Caco-2 (cell line): ENCODE data around the gene RAB43. TPM values are rescaled to one million over a fixed set of nuclear protein-coding genes. Genes with fewer than 3 reads are reported as not detected.

Source experiments
- BruUV-seq: library from RNA; stranded (reverse); fragments of 400-500 nt; replicated peaks from 2 replicates; lab custom pipeline; 2021; lab: Mats Ljungman, UMichigan
- CTCF ChIA-PET: fragments of 300-600 bp; sonication (Branson Sonifier 250); formaldehyde crosslinking; loops from one replicate; lab custom pipeline; 2022; ENCODE audit warnings: antibody characterized with exemption; lab: Charles Lee
- POLR2A ChIA-PET: fragments of 300-600 bp; sonication (Branson Sonifier 250); formaldehyde crosslinking; loops from one replicate; lab custom pipeline; 2022; ENCODE audit warnings: antibody characterized with exemption; lab: Charles Lee
- DNase-seq, 2 experiments: peaks; one replicate each; pipeline versions ENCODE4 v3.0.0 to v3.0.0-alpha.2; 2020 to 2022
- H3K27me3 ChIP-seq: replicated peaks from 2 replicates; pipeline ENCODE4 v1.6.0; 2011; ENCODE audit warnings: low read length; ENCODE audit not compliant: control insufficient read depth, insufficient read depth
- H3K36me3 ChIP-seq: 2 replicates; pipeline ENCODE4 v1.5.1; 2011; ENCODE audit warnings: low read length; ENCODE audit not compliant: control insufficient read depth, insufficient read depth
- H3K4me1 ChIP-seq: fragments of 250-450 bp; sonication (Bioruptor Pico); 2 replicates; pipeline ENCODE4 v1.5.1; 2020; ENCODE audit warnings: mild to moderate bottlenecking
- H3K4me3 ChIP-seq: 2 replicates; pipeline ENCODE4 v1.5.1; 2011; ENCODE audit warnings: low read depth, mild to moderate bottlenecking, control low read depth, low read length
- H3K9me3 ChIP-seq: fragments of 250-450 bp; sonication (Bioruptor Pico); 2 replicates; pipeline ENCODE4 v1.5.1; 2020; ENCODE audit warnings: mild to moderate bottlenecking, moderate library complexity
- H3K27ac Mint-ChIP-seq: one replicate; pipeline ENCODE4 v1.8.0; 2022; ENCODE audit warnings: mixed read lengths; ENCODE audit not compliant: unreplicated experiment
- H3K27me3 Mint-ChIP-seq: one replicate; pipeline ENCODE4 v1.8.0; 2022; ENCODE audit warnings: mixed read lengths; ENCODE audit not compliant: insufficient read depth, unreplicated experiment
- H3K36me3 Mint-ChIP-seq: one replicate; pipeline ENCODE4 v1.8.0; 2022; ENCODE audit warnings: mild to moderate bottlenecking, mixed read lengths; ENCODE audit not compliant: insufficient read depth, unreplicated experiment
- H3K4me1 Mint-ChIP-seq: one replicate; pipeline ENCODE4 v1.8.0; 2022; ENCODE audit warnings: low read depth, mixed read lengths; ENCODE audit not compliant: unreplicated experiment
- H3K4me3 Mint-ChIP-seq: one replicate; pipeline ENCODE4 v1.8.0; 2022; ENCODE audit warnings: mild to moderate bottlenecking, moderate library complexity, mixed read lengths; ENCODE audit not compliant: unreplicated experiment
- H3K9me3 Mint-ChIP-seq: one replicate; pipeline ENCODE4 v1.8.0; 2022; ENCODE audit warnings: mixed read lengths; ENCODE audit not compliant: unreplicated experiment
- CTCF ChIP-seq, 2 experiments: fragments of 200-600 bp in 1 of 2; IDR thresholded peaks; 1 replicate in 1 of 2; 2 replicates in 1 of 2; pipeline versions ENCODE4 v1.5.1 to v1.8.0; 2011 to 2022; ENCODE audit warnings: antibody characterized with exemption in 1 of 2, control low read depth in 1 of 2, inconsistent platforms in 1 of 2, low read depth in 1 of 2, low read length in 1 of 2, mild to moderate bottlenecking in 1 of 2, moderate library complexity in 1 of 2; ENCODE audit not compliant: insufficient read depth in 1 of 2, severe bottlenecking in 1 of 2, unreplicated experiment in 1 of 2
- intact Hi-C: fragments of 100-400 bp; cut with micrococcal nuclease; formaldehyde crosslinking; loops from one replicate; pipeline ENCODE4 v1.10.0; 2022; ENCODE audit not compliant: unreplicated experiment
- total RNA-seq: library from RNA; stranded (reverse); gene quantifications from 2 replicates; pipeline ENCODE4 v1.2.3, GENCODE V29; 2022

RAB43 gene
- total RNA-seq, 1 experiment from 2014 or later, result 12.3 TPM

GRCh38 chr3:129065016-129065719, 56.4 kb downstream of the RAB43 start:
- Histone ChIP-seq H3K4me1 (no peaks in the 10 kb centered on the region), H3K9me3 (no peaks in the 10 kb centered on the region), H3K4me3 (no peak overlapping the region), H3K27me3 (no peaks in the 10 kb centered on the region), H3K36me3 (no peaks in the 10 kb centered on the region)
- H3K36me3 Mint-ChIP-seq, result no peaks in the 10 kb centered on the region
- no peak for DNase-seq
- ChIA-PET CTCF (no interaction called here), POLR2A (no interaction called here)
- no peak overlapping the region for H3K27ac Mint-ChIP-seq
- BruUV-seq, result no TSS peak
- H3K9me3 Mint-ChIP-seq, result no peaks in the 10 kb centered on the region
- H3K27me3 Mint-ChIP-seq, result no peaks in the 10 kb centered on the region
- intact Hi-C loops, result no loop called here
- no peak overlapping the region for H3K4me3 Mint-ChIP-seq
- no peaks in the 10 kb centered on the region for H3K4me1 Mint-ChIP-seq
- no peak for TF ChIP-seq CTCF (IDR thresholded peaks at IDR 0.05; ENCODE audit: insufficient read depth in 1 of 2, low read depth in 1 of 2, low read length in 1 of 2, severe bottlenecking in 1 of 2, unreplicated experiment in 1 of 2)

GRCh38 chr3:129063841-129064482, 57.6 kb downstream of the RAB43 start:
- intact Hi-C loops, result no loop called here
- Mint-ChIP-seq H3K27ac (no peak overlapping the region), H3K36me3 (no peaks in the 10 kb centered on the region), H3K27me3 (no peaks in the 10 kb centered on the region), H3K4me1 (no peaks in the 10 kb centered on the region), H3K4me3 (no peak overlapping the region), H3K9me3 (no peaks in the 10 kb centered on the region)
- Histone ChIP-seq H3K4me3 (no peak overlapping the region), H3K36me3 (no peaks in the 10 kb centered on the region), H3K27me3 (no peaks in the 10 kb centered on the region), H3K9me3 (no peaks in the 10 kb centered on the region), H3K4me1 (no peaks in the 10 kb centered on the region)
- TF ChIP-seq CTCF (IDR thresholded peaks at IDR 0.05; ENCODE audit: insufficient read depth in 1 of 2, low read depth in 1 of 2, low read length in 1 of 2, severe bottlenecking in 1 of 2, unreplicated experiment in 1 of 2), result no peak
- DNase-seq, result no peak
- CTCF ChIA-PET, result interaction anchor here (0.7 kb wide), 1 partner anchor 10 kb away, joined by 4 read pairs; no protein-coding TSS in a partner anchor
- no TSS peak for BruUV-seq
- POLR2A ChIA-PET, result no interaction called here

- Mint-ChIP-seq H3K4me1 (no peaks in the 10 kb centered on the region), H3K9me3 (no peaks in the 10 kb centered on the region), H3K36me3 (no peaks in the 10 kb centered on the region), H3K27me3 (no peaks in the 10 kb centered on the region), H3K4me3 (no peak overlapping the region), H3K27ac (peak overlapping the region; percentile 39)
- BruUV-seq, result no TSS peak
- no peak for DNase-seq
- H3K36me3 ChIP-seq, result no peaks in the 10 kb centered on the region
- H3K27me3 ChIP-seq, result no peaks in the 10 kb centered on the region
- ChIA-PET CTCF (interaction anchor here (0.7 kb wide), 1 partner anchor 9 kb away, joined by 4 read pairs; no protein-coding TSS in a partner anchor), POLR2A (no interaction called here)
- no peaks in the 10 kb centered on the region for H3K9me3 ChIP-seq
- H3K4me3 ChIP-seq, result no peak overlapping the region
- intact Hi-C loops, result no loop called here
- TF ChIP-seq CTCF (IDR thresholded peaks at IDR 0.05; ENCODE audit: insufficient read depth in 1 of 2, low read depth in 1 of 2, low read length in 1 of 2, severe bottlenecking in 1 of 2, unreplicated experiment in 1 of 2), result no peak
- no peaks in the 10 kb centered on the region for H3K4me1 ChIP-seq
These were observed 58.4 kb downstream of the RAB43 start for GRCh38 chr3:129063091-129063640.
